Endodermal cell (in vitro differentiated cells): ENCODE results near the gene CNTNAP4. TPM values are rescaled to one million over a fixed set of nuclear protein-coding genes. Genes with fewer than 3 reads are reported as not detected.

Experiments
- DNase-seq: peaks from one replicate; pipeline ENCODE4 v3.0.0-alpha.2; 2017
- H3K27ac ChIP-seq: 2 replicates; pipeline ENCODE4 v1.5.1; 2013; ENCODE audit warnings: mild to moderate bottlenecking, low read depth, low read length, moderate library complexity
- H3K27me3 ChIP-seq: 2 replicates; pipeline ENCODE4 v1.6.1; 2013; ENCODE audit warnings: mild to moderate bottlenecking, low read length, moderate library complexity; ENCODE audit not compliant: insufficient read depth, control insufficient read depth, poor library complexity, severe bottlenecking
- H3K36me3 ChIP-seq: 2 replicates; pipeline ENCODE4 v1.7.0; 2013; ENCODE audit warnings: mild to moderate bottlenecking, low read length, moderate library complexity; ENCODE audit not compliant: control insufficient read depth, insufficient read depth
- H3K4me1 ChIP-seq: one replicate; pipeline ENCODE4 v1.7.0; 2013; ENCODE audit warnings: low read length; ENCODE audit not compliant: control insufficient read depth, insufficient read depth
- H3K4me3 ChIP-seq: 2 replicates; pipeline ENCODE4 v1.5.1; 2013; ENCODE audit warnings: mild to moderate bottlenecking, low read length, moderate library complexity
- H3K9ac ChIP-seq: 2 replicates; pipeline ENCODE4 v1.6.1; 2013; ENCODE audit warnings: mild to moderate bottlenecking, low read length, moderate library complexity; ENCODE audit not compliant: poor library complexity, severe bottlenecking; ENCODE audit errors: extremely low read depth
- H3K9me3 ChIP-seq: 2 replicates; pipeline ENCODE4 v1.6.1; 2013; ENCODE audit warnings: mild to moderate bottlenecking, low read length, moderate library complexity; ENCODE audit not compliant: control insufficient read depth
- H3K27ac Mint-ChIP-seq: 2 replicates; pipeline ENCODE4 v1.8.0; 2020; ENCODE audit warnings: mixed read lengths
- H3K27me3 Mint-ChIP-seq: 2 replicates; pipeline ENCODE4 v1.8.0; 2021; ENCODE audit warnings: mild to moderate bottlenecking, mixed read lengths; ENCODE audit not compliant: insufficient read depth
- H3K36me3 Mint-ChIP-seq: 2 replicates; pipeline ENCODE4 v1.8.0; 2020; ENCODE audit warnings: low read depth, mixed read lengths
- H3K4me1 Mint-ChIP-seq: 2 replicates; pipeline ENCODE4 v1.8.0; 2020; ENCODE audit warnings: mixed read lengths
- H3K4me3 Mint-ChIP-seq: 2 replicates; pipeline ENCODE4 v1.8.0; 2020; ENCODE audit warnings: mild to moderate bottlenecking, moderate library complexity, mixed read lengths
- H3K9me3 Mint-ChIP-seq: 2 replicates; pipeline ENCODE4 v1.8.0; 2020; ENCODE audit warnings: mild to moderate bottlenecking, mixed read lengths
- WGBS, 2 experiments: methylation state at CpG; one replicate each; pipeline versions ENCODE4 v1.1.5 to v1.1.7; 2013; ENCODE audit warnings: missing lambda C conversion rate in 2 of 2, mixed read lengths in 1 of 2; ENCODE audit not compliant: insufficient coverage in 1 of 2, insufficient read length in 1 of 2; 5-methylcytosine and 5-hydroxymethylcytosine counted together
- total RNA-seq, 2 donors: library from RNA; stranded (reverse); fragmentation: NEBNext Ultra II Directional in 1 of 2; extraction: Animal tissue kit (Norgen Biotek cat#: 25700) in 1 of 2; gene quantifications; 2 replicates in 1 of 2; 3 replicates in 1 of 2; pipeline ENCODE4 v1.2.1, GENCODE V29; 2021
- TF ChIP-seq, protein P1 (sequence below): fragments of 200-600 bp; sonication (generic); conservative IDR thresholded peaks from 2 replicates; pipeline ENCODE4 v1.5.0; 2021; ENCODE audit warnings: antibody characterized with exemption, mild to moderate bottlenecking

Gene CNTNAP4
- total RNA-seq, 2 donors from 2014 or later = 0.24 to 0.55 TPM

DNA sequence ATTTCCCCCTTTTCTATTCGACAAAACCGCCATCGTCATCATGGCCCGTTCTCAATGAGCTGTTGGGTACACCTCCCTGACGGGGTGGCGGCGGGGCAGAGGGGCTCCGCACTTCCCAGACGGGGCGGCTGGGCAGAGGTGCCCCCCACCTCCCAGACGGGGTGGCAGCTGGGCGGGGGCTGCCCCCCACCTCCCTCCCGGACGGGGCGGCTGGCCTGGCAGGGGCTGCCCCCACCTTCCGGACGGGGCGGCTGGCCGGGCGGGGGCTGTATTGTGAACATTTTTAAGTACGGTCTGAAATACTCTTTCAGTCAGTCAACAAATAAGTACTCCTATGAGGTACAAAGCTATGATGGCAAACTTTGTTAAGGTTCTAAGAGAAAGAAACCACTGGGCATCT is 222.8 kb downstream of the CNTNAP4 start:
- H3K27me3 Mint-ChIP-seq = no peaks in the 10 kb centered on the region

DNA sequence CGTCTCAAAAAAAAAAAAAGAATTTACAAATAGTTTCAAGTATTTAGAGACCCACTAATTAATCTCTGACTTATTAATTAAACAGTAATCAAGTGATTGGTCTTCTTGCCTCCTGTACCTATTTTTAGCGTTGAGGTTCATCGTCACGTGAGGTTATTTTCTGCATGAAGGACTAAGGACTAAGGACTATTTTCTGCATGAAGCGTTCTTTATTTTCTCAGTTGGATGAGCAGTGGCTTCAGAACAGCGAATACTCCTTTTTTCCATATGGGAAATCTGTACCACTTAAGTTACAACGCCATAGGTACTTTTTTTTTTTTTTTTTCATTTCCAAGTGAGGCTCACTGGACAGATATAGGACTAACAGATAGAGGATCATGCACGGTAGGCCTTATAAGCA is 224.9 kb downstream of the CNTNAP4 start:
- H3K4me1 ChIP-seq = no peaks in the 10 kb centered on the region
- H3K9me3 ChIP-seq = no peaks in the 10 kb centered on the region
- no peaks in the 10 kb centered on the region for H3K27me3 Mint-ChIP-seq
- peaks cover 6% of the 10 kb centered on the region for H3K4me1 Mint-ChIP-seq
- no peak for DNase-seq
- H3K9me3 Mint-ChIP-seq = peaks cover 5% of the 10 kb centered on the region
- H3K27ac ChIP-seq = no peak overlapping the region
- no peak overlapping the region for H3K4me3 Mint-ChIP-seq
- no peaks in the 10 kb centered on the region for H3K36me3 ChIP-seq
- H3K36me3 Mint-ChIP-seq = peaks cover 2% of the 10 kb centered on the region
- no peak overlapping the region for H3K27ac Mint-ChIP-seq
- no peaks in the 10 kb centered on the region for H3K27me3 ChIP-seq
- no peak overlapping the region for H3K4me3 ChIP-seq
- TF ChIP-seq, protein P1, sequence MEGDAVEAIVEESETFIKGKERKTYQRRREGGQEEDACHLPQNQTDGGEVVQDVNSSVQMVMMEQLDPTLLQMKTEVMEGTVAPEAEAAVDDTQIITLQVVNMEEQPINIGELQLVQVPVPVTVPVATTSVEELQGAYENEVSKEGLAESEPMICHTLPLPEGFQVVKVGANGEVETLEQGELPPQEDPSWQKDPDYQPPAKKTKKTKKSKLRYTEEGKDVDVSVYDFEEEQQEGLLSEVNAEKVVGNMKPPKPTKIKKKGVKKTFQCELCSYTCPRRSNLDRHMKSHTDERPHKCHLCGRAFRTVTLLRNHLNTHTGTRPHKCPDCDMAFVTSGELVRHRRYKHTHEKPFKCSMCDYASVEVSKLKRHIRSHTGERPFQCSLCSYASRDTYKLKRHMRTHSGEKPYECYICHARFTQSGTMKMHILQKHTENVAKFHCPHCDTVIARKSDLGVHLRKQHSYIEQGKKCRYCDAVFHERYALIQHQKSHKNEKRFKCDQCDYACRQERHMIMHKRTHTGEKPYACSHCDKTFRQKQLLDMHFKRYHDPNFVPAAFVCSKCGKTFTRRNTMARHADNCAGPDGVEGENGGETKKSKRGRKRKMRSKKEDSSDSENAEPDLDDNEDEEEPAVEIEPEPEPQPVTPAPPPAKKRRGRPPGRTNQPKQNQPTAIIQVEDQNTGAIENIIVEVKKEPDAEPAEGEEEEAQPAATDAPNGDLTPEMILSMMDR = no peak
- WGBS, 2 experiments = 93 to 94% methylated on average over 6 to 8 of the region's 8 CpGs
- H3K9ac ChIP-seq = no peak overlapping the region

More for the DNA sequence above, 222.8 kb downstream of the CNTNAP4 start:
- no peaks in the 10 kb centered on the region for H3K27me3 ChIP-seq
- no peak for DNase-seq
- H3K4me3 ChIP-seq = no peak overlapping the region
- Mint-ChIP-seq H3K4me3 (no peak overlapping the region), H3K36me3 (peaks cover 2% of the 10 kb centered on the region), H3K9me3 (peaks cover 5% of the 10 kb centered on the region), H3K4me1 (peaks cover 6% of the 10 kb centered on the region), H3K27ac (no peak overlapping the region)
- H3K9me3 ChIP-seq = no peaks in the 10 kb centered on the region
- H3K36me3 ChIP-seq = no peaks in the 10 kb centered on the region
- no peak overlapping the region for H3K9ac ChIP-seq
- H3K27ac ChIP-seq = no peak overlapping the region
- TF ChIP-seq, protein P1 = no peak
- WGBS, 2 experiments = 93 to 100% methylated on average over 3 to 21 of the region's 21 CpGs
- H3K4me1 ChIP-seq = no peaks in the 10 kb centered on the region

DNA sequence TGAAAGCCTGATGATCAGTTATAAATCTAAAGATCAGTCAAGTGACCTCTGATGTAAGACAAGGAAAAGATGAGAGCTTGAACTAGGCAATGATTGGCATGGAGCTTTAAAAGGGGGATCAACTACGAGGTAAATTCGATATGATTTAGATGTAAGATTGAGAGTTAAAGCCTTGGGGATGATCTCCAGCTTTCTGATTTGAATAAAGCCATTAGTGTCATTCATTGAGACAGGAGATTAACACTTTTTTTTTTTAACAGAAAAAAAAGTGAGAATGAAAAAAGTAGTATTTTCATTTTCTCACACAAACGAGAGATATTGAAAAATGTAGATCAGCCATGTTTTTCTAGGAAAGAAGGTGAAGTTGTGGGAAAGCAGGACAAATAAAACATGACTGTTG is 225.4 kb downstream of the CNTNAP4 start:
- no peak overlapping the region for H3K4me3 ChIP-seq
- H3K4me1 Mint-ChIP-seq = peaks cover 6% of the 10 kb centered on the region
- H3K27me3 ChIP-seq = no peaks in the 10 kb centered on the region
- H3K4me3 Mint-ChIP-seq = no peak overlapping the region
- H3K36me3 ChIP-seq = no peaks in the 10 kb centered on the region
- H3K27me3 Mint-ChIP-seq = no peaks in the 10 kb centered on the region
- no peak for DNase-seq
- H3K9ac ChIP-seq = no peak overlapping the region
- no peak overlapping the region for H3K27ac ChIP-seq
- TF ChIP-seq, protein P1 = no peak
- H3K36me3 Mint-ChIP-seq = peaks cover 2% of the 10 kb centered on the region
- WGBS, 2 experiments = 91 to 100% methylated on average over 2 to 3 of the region's 3 CpGs
- H3K4me1 ChIP-seq = no peaks in the 10 kb centered on the region
- H3K27ac Mint-ChIP-seq = no peak overlapping the region
- no peaks in the 10 kb centered on the region for H3K9me3 ChIP-seq
- H3K9me3 Mint-ChIP-seq = peaks cover 5% of the 10 kb centered on the region
